DND-41 (cell line): ENCODE data around the gene RASAL2.

Source experiments
- ATAC-seq: fragments of 200-7000 bp; cut with Tn5 transposase; 3 replicates; pipeline ENCODE4 v1.9.1; 2021; ENCODE audit warnings: low read depth; ENCODE audit not compliant: insufficient read depth
- DNase-seq: peaks from one replicate; pipeline ENCODE4 v3.0.0-alpha.2; 2020
- H2AFZ ChIP-seq: 2 replicates; pipeline ENCODE4 v1.6.0; 2012; ENCODE audit warnings: low read depth, low read length
- H3K27ac ChIP-seq: 2 replicates; pipeline ENCODE4 v1.5.1; 2012; ENCODE audit warnings: low read length, inconsistent platforms
- H3K27me3 ChIP-seq: fragments of 200-600 bp; sonication (generic); 2 replicates; pipeline ENCODE4 v1.6.0; 2012; ENCODE audit warnings: low read length, mild to moderate bottlenecking, inconsistent platforms; ENCODE audit not compliant: insufficient read depth, poor library complexity
- H3K36me3 ChIP-seq: 2 replicates; pipeline ENCODE4 v1.5.1; 2012; ENCODE audit warnings: low read length, inconsistent platforms; ENCODE audit not compliant: insufficient read depth
- H3K4me1 ChIP-seq: 2 replicates; pipeline ENCODE4 v1.5.1; 2012; ENCODE audit warnings: mild to moderate bottlenecking, low read length; ENCODE audit not compliant: insufficient read depth
- H3K4me2 ChIP-seq: 2 replicates; pipeline ENCODE4 v1.6.0; 2012; ENCODE audit warnings: mild to moderate bottlenecking, moderate library complexity, low read length, inconsistent platforms; ENCODE audit not compliant: insufficient read depth
- H3K4me3 ChIP-seq, 2 experiments: fragments of 200-600 bp in 1 of 2; shearing (Covaris generic) in 1 of 2; 2 replicates each; pipeline ENCODE4 v1.5.1; 2012 to 2016; ENCODE audit warnings: inconsistent platforms in 2 of 2, low read length in 2 of 2, mild to moderate bottlenecking in 2 of 2, low read depth in 1 of 2, moderate library complexity in 1 of 2
- H3K79me2 ChIP-seq: 2 replicates; pipeline ENCODE4 v1.6.0; 2012; ENCODE audit warnings: low read length, inconsistent platforms; ENCODE audit not compliant: insufficient read depth
- H3K9ac ChIP-seq: 2 replicates; pipeline ENCODE4 v1.6.0; 2012; ENCODE audit warnings: low read depth, mild to moderate bottlenecking, inconsistent platforms, low read length, moderate library complexity
- H3K9me3 ChIP-seq: 2 replicates; pipeline ENCODE4 v1.5.1; 2012; ENCODE audit warnings: low read length, moderate library complexity, mild to moderate bottlenecking, inconsistent platforms; ENCODE audit not compliant: insufficient read depth, severe bottlenecking
- H4K20me1 ChIP-seq: 2 replicates; pipeline ENCODE4 v1.6.0; 2012; ENCODE audit warnings: low read length; ENCODE audit not compliant: insufficient read depth
- CTCF ChIP-seq: IDR thresholded peaks from 2 replicates; pipeline ENCODE4 v1.5.1; 2012; ENCODE audit warnings: borderline replicate concordance, low read length, moderate library complexity, mild to moderate bottlenecking; ENCODE audit not compliant: poor library complexity, severe bottlenecking; ENCODE audit errors: extremely low read depth
- EZH2 ChIP-seq: IDR thresholded peaks from 3 replicates; pipeline ENCODE4 v1.6.1; 2012; ENCODE audit warnings: borderline replicate concordance, low read depth, mild to moderate bottlenecking, moderate library complexity, low read length, inconsistent platforms; ENCODE audit not compliant: severe bottlenecking

Gene RASAL2

GRCh38 chr1:178166429-178167024 lies 72.6 kb downstream of the RASAL2 start:
- Histone ChIP-seq H3K9me3 (no peaks in the 10 kb centered on the region), H3K4me1 (no peaks in the 10 kb centered on the region), H3K36me3 (no peaks in the 10 kb centered on the region), H3K79me2 (no peaks in the 10 kb centered on the region), H3K27ac (no peak overlapping the region), H3K27me3 (no peaks in the 10 kb centered on the region), H3K4me2 (no peak overlapping the region), H2AFZ (no peak overlapping the region), H3K4me3 (no peak overlapping the region), H3K9ac (no peak overlapping the region), H4K20me1 (no peaks in the 10 kb centered on the region)
- ATAC-seq, result no peak
- TF ChIP-seq EZH2, result no peak
- TF ChIP-seq CTCF, result no peak
- DNase-seq, result no peak

DNA sequence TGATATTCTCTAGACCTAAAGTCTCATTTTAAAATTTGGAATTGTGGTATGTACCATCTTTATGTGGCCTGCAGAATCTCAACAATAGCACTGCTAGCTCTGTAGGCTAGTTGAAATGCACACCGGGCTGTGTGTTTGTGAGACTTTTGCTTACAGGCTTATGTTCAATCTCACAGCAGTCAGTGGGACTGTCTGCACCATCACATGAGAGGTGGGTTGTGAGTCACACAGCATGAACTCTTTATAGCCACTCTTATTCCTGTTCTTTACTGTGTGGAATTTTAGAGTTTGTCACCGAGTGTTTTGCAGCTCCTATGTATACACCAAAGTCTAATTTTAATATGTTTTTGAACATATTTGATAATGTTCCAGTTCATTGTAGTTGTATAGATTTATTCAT lies 74.6 kb downstream of the RASAL2 start:
- H3K9ac ChIP-seq, result no peak overlapping the region
- H2AFZ ChIP-seq, result no peak overlapping the region
- H3K27me3 ChIP-seq, result no peaks in the 10 kb centered on the region
- ATAC-seq (no peak), DNase-seq (no peak)
- no peak overlapping the region for H3K4me3 ChIP-seq
- no peaks in the 10 kb centered on the region for H3K9me3 ChIP-seq
- TF ChIP-seq EZH2 (no peak), CTCF (no peak)
- no peaks in the 10 kb centered on the region for H3K79me2 ChIP-seq
- no peaks in the 10 kb centered on the region for H3K4me1 ChIP-seq
- no peaks in the 10 kb centered on the region for H3K36me3 ChIP-seq
- no peak overlapping the region for H3K27ac ChIP-seq
- no peaks in the 10 kb centered on the region for H4K20me1 ChIP-seq
- H3K4me2 ChIP-seq, result no peak overlapping the region

- Histone ChIP-seq H2AFZ (no peak overlapping the region), H3K4me3 (no peak overlapping the region), H3K9ac (no peak overlapping the region), H3K36me3 (no peaks in the 10 kb centered on the region), H3K4me2 (no peak overlapping the region), H3K27ac (no peak overlapping the region), H3K9me3 (no peaks in the 10 kb centered on the region), H3K79me2 (no peaks in the 10 kb centered on the region), H3K4me1 (no peaks in the 10 kb centered on the region), H3K27me3 (no peaks in the 10 kb centered on the region), H4K20me1 (no peaks in the 10 kb centered on the region)
- TF ChIP-seq EZH2 (no peak), CTCF (no peak)
- no peak for ATAC-seq
- no peak for DNase-seq
These were observed 75.7 kb downstream of the RASAL2 start for GRCh38 chr1:178169649-178170048.

DNA sequence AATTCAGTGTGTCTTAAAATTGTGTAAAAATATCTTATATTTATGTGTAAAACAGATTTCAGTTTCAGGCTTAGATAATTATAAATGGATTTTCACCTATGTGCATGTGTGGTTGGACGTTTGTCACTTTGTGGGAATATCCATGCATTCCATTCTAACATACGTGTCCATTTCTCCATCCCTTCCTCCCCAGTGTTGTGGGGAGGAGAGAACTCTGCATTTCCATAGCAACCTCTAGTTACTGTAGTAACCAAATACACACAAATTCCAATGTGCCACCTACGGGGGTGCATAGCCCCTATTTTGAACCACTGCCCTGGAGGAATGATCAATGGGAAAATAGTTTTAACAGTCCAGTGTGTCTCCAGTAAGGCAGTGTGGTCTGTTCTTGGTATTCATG lies 79.0 kb downstream of the RASAL2 start:
- Histone ChIP-seq H3K4me3 (no peak overlapping the region), H2AFZ (no peak overlapping the region), H3K79me2 (no peaks in the 10 kb centered on the region), H3K9me3 (no peaks in the 10 kb centered on the region), H3K4me1 (no peaks in the 10 kb centered on the region), H3K27me3 (no peaks in the 10 kb centered on the region), H3K9ac (no peak overlapping the region), H3K4me2 (no peak overlapping the region), H3K27ac (no peak overlapping the region), H4K20me1 (no peaks in the 10 kb centered on the region), H3K36me3 (no peaks in the 10 kb centered on the region)
- TF ChIP-seq CTCF, result no peak
- no peak for TF ChIP-seq EZH2
- ATAC-seq, result no peak
- DNase-seq, result no peak
